Measurements from ENCODE around the gene MYO7A. TPM values are rescaled to one million over a fixed set of nuclear protein-coding genes. Genes with fewer than 3 reads are reported as not detected.

The MYO7A gene
- total and polyA plus RNA-seq, 9 donors = 3.1 to 18.7 (median 6.5) TPM

DNA sequence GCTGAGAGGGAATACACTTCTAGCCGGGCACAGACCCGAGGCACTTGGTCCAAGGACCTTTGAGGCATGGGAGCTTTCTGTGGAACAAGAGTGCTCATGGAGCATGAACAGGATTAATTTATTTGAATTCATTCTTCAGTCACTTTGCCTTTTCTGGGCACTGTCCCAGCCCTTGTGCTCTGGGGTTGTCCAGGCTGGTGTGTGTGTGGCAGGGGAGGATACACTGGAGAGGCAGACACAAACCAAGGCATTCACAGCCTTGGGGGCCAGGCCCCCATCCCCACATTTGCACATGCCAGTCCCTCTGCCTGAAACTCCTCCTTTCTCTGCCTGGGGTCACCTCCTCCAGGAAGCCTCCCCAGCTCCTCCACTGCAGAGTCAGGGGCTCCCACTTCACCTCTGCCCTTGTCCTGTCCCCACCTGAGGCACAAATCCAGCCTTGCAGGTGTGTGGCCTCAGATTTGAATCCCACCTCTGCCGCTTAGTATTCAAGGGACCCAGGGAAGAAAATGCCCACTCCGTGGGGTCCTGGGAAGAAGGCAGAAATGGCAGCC lies 55.5 kb downstream of the MYO7A start:
- H3K4me1 ChIP-seq (ENCODE audit: insufficient read depth) = peaks cover 7% of the 10 kb centered on the region
- intact Hi-C loops (cut with DNase I) = loop anchor here in 1 of 4 donors (10.0 kb wide), 2 partner anchors 139 to 371 kb away; no protein-coding TSS in a partner anchor
- no peaks in the 10 kb centered on the region for H3K27me3 ChIP-seq
- no peak overlapping the region for H3K4me3 ChIP-seq
- 85 to 89% (median 88%) methylated on average over 4 of the region's 4 CpGs for WGBS, 3 donors
- H3K36me3 ChIP-seq = no peaks in the 10 kb centered on the region
- DNase-seq = no peak
- no peaks in the 10 kb centered on the region for H3K9me3 ChIP-seq
- H3K27ac ChIP-seq = no peak overlapping the region
- TF ChIP-seq EP300 (IDR thresholded peaks at IDR 0.05) (no peak), POLR2A (IDR thresholded peaks at IDR 0.05) (no peak)
- TF ChIP-seq, protein P1, sequence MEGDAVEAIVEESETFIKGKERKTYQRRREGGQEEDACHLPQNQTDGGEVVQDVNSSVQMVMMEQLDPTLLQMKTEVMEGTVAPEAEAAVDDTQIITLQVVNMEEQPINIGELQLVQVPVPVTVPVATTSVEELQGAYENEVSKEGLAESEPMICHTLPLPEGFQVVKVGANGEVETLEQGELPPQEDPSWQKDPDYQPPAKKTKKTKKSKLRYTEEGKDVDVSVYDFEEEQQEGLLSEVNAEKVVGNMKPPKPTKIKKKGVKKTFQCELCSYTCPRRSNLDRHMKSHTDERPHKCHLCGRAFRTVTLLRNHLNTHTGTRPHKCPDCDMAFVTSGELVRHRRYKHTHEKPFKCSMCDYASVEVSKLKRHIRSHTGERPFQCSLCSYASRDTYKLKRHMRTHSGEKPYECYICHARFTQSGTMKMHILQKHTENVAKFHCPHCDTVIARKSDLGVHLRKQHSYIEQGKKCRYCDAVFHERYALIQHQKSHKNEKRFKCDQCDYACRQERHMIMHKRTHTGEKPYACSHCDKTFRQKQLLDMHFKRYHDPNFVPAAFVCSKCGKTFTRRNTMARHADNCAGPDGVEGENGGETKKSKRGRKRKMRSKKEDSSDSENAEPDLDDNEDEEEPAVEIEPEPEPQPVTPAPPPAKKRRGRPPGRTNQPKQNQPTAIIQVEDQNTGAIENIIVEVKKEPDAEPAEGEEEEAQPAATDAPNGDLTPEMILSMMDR (IDR thresholded peaks at IDR 0.05) = no peak

DNA sequence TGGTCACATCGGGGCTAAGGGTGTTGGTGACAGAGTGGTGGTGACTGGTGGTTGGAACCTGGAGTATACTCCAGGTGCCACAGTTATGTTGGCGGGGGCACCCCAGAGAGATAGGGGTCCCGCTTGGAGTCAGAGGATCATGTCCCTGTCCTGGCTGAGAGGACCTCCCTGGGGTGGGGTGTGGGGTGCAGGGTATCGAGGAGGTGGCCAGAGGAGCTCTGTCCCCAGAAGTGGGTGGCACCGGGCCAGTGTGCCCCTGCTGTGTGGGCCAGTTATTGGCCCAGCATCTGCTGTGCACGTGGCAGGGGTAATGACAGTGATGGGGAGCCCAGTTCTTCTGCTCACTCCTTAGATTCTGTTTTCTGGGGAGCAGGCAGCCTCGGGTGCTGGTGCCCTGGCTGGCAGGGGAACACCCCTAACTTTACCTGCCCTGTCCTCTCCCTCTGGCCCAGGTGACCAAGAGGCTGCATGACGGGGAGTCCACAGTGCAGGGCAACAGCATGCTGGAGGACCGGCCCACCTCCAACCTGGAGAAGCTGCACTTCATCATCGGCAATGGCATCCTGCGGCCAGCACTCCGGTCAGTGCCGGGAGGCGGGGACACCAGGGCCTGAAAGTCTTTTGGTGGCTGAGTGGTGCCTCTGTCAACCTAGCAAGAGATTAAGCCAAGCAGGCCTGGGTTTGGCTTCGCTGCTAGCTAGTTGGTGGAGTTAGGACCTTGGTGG lies 56.3 kb downstream of the MYO7A start:
- no peak for DNase-seq
- WGBS, 3 donors = 85 to 92% (median 88%) methylated on average over 14 to 15 of the region's 15 CpGs
- no peaks in the 10 kb centered on the region for H3K36me3 ChIP-seq
- intact Hi-C loops (cut with DNase I) = loop anchor here in 1 of 4 donors (10.0 kb wide), 2 partner anchors 139 to 371 kb away; no protein-coding TSS in a partner anchor
- TF ChIP-seq, protein P1 (IDR thresholded peaks at IDR 0.05) = no peak
- TF ChIP-seq POLR2A (IDR thresholded peaks at IDR 0.05) = no peak
- TF ChIP-seq EP300 (IDR thresholded peaks at IDR 0.05) = no peak
- H3K27ac ChIP-seq = no peak overlapping the region
- peaks cover 1% of the 10 kb centered on the region for H3K4me1 ChIP-seq (ENCODE audit: insufficient read depth)
- H3K9me3 ChIP-seq = no peaks in the 10 kb centered on the region
- no peaks in the 10 kb centered on the region for H3K27me3 ChIP-seq
- no peak overlapping the region for H3K4me3 ChIP-seq

DNA sequence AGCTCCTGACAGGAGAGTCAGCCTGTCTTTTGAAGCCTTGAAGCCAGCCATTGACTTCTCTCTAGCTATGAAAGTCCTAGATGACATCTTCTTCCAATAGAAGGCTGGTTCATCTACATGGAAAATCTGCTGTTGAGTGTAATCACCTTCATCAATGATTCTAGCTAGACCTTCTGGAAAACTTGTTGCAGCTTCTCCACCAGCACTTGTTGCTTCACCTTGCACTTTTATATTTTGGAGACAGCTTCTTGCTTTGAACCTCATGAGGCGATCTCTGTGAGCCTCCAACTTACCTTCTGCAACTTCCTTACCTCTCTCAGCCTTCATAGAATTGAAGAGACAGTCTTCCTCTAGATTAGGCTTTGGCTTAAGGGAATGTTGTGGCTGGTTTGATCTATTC lies 58.3 kb downstream of the MYO7A start:
- no peak overlapping the region for H3K27ac ChIP-seq
- DNase-seq = no peak
- intact Hi-C loops (cut with DNase I) = loop anchor here in 2 of 4 donors (2.0 to 10.0 kb wide), 4 partner anchors 56 to 368 kb away; partner anchors contain the start of gene MYO7A (in 1 of the 2)
- TF ChIP-seq, protein P1 (IDR thresholded peaks at IDR 0.05) = no peak
- TF ChIP-seq POLR2A (IDR thresholded peaks at IDR 0.05) = no peak
- TF ChIP-seq EP300 (IDR thresholded peaks at IDR 0.05) = no peak
- H3K4me3 ChIP-seq = no peak overlapping the region
- H3K36me3 ChIP-seq = no peaks in the 10 kb centered on the region
- H3K27me3 ChIP-seq = no peaks in the 10 kb centered on the region
- H3K4me1 ChIP-seq (ENCODE audit: insufficient read depth) = no peaks in the 10 kb centered on the region
- no peaks in the 10 kb centered on the region for H3K9me3 ChIP-seq
- 85 to 96% (median 94%) methylated on average over 1 of the region's 1 CpG for WGBS, 3 donors

DNA sequence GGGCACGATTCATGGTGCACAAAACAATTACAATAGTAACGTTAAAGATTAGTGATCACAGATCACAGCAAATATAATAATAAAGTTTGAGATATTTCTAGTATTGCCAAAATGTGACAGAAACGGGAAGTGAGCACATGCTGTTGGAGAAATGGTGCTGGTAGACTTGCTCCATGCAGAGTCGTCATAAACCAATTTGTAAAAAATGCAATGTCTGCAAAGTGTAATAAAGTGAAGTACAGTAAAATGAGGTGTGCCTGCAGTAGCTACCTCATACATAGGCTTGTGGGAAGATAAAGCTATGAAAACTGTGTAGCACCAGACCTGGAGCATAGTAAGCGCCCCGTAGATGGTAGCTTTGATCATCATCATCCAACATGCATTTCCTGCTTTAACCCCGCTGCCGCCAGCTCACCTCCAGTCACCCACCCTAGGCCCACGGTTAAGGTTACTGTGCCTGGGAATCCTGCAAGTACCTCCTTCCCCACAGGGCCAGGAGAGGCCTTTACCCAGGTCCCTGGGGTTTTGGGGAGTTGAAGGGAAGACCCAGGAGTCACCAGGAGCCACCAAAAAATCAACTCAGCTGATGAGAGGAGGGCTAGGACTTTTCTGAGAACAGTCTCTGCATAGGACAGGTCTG lies 59.2 kb downstream of the MYO7A start:
- no peak for DNase-seq
- no peak overlapping the region for H3K27ac ChIP-seq
- H3K27me3 ChIP-seq = no peaks in the 10 kb centered on the region
- TF ChIP-seq POLR2A (IDR thresholded peaks at IDR 0.05) (no peak), EP300 (IDR thresholded peaks at IDR 0.05) (no peak)
- TF ChIP-seq, protein P1 (IDR thresholded peaks at IDR 0.05) = no peak
- no peaks in the 10 kb centered on the region for H3K36me3 ChIP-seq
- H3K9me3 ChIP-seq = no peaks in the 10 kb centered on the region
- no peaks in the 10 kb centered on the region for H3K4me1 ChIP-seq (ENCODE audit: insufficient read depth)
- H3K4me3 ChIP-seq = no peak overlapping the region
- WGBS, 3 donors = 90 to 92% (median 92%) methylated on average over 9 of the region's 9 CpGs
- intact Hi-C loops (cut with DNase I) = loop anchor here in 2 of 4 donors (2.0 to 10.0 kb wide), 4 partner anchors 56 to 368 kb away; partner anchors contain the start of gene MYO7A (in 1 of the 2)

Measured in ovary (tissue), 9 donors.